HG03378 (cell line): Measurements from ENCODE around the gene STK24.
"Not testable (repeated sequence)": the region's sequence is repeated elsewhere in the genome, so short reads cannot be mapped to it uniquely, and the experiment has no call there.

ENCODE experiments used
- ATAC-seq: cut with Tn5 transposase; IDR thresholded peaks from one replicate; pipeline ENCODE4 v1.9.1; 2021; ENCODE audit warnings: mild to moderate bottlenecking, moderate library complexity; ENCODE audit not compliant: unreplicated experiment

STK24 gene

GRCh38 chr13:98584668-98585397, 7.9 kb upstream of the STK24 start:
- no peak for ATAC-seq

- no peak for ATAC-seq
These were observed 6.0 kb upstream of the STK24 start for GRCh38 chr13:98582947-98583346.

- no peak for ATAC-seq
These were observed 5.2 kb upstream of the STK24 start for GRCh38 chr13:98581971-98582702.

- no peak for ATAC-seq
These were observed 4.5 kb upstream of the STK24 start for GRCh38 chr13:98581381-98581780.

- no peak for ATAC-seq
These were observed 3.5 kb upstream of the STK24 start for GRCh38 chr13:98580420-98580819.

- ATAC-seq: no peak
These were observed 954 bp upstream of the STK24 start for GRCh38 chr13:98577836-98578285.

GRCh38 chr13:98576200-98576945, 534 bp downstream of the STK24 start:
- no peak for ATAC-seq

GRCh38 chr13:98575904-98576199, 1.1 kb downstream of the STK24 start:
- no peak for ATAC-seq

- ATAC-seq: no peak
These were observed 1.7 kb downstream of the STK24 start for GRCh38 chr13:98575009-98575903.

- ATAC-seq: no peak
These were observed 4.8 kb downstream of the STK24 start for GRCh38 chr13:98571955-98572662.

GRCh38 chr13:98570929-98571372, 6.0 kb downstream of the STK24 start:
- peak; percentile 91 for ATAC-seq

GRCh38 chr13:98569494-98570367, 7.2 kb downstream of the STK24 start:
- not testable (repeated sequence) for ATAC-seq

GRCh38 chr13:98568918-98569317, 8.0 kb downstream of the STK24 start:
- no peak for ATAC-seq

- ATAC-seq: no peak
These were observed 9.8 kb downstream of the STK24 start for GRCh38 chr13:98567140-98567539.

- ATAC-seq: no peak
These were observed 11.0 kb downstream of the STK24 start for GRCh38 chr13:98565726-98566565.

- no peak for ATAC-seq
These were observed 12.7 kb downstream of the STK24 start for GRCh38 chr13:98564204-98564603.

GRCh38 chr13:98563071-98563470, 13.8 kb downstream of the STK24 start:
- no peak for ATAC-seq

- ATAC-seq: no peak
These were observed 17.7 kb downstream of the STK24 start for GRCh38 chr13:98559169-98559568.
